Brain microvascular endothelial cell (primary cell): ENCODE measurements around the gene RAPSN.

ENCODE experiments used
- DNase-seq: peaks from one replicate; pipeline ENCODE4 v3.0.0-alpha.2; 2020
- H3K27ac ChIP-seq: fragments of 250-450 bp; sonication (Bioruptor Pico); 2 replicates; pipeline ENCODE4 v1.5.1; 2020; ENCODE audit warnings: mild to moderate bottlenecking, moderate library complexity
- H3K27me3 ChIP-seq: fragments of 250-450 bp; sonication (Bioruptor Pico); replicated peaks from 2 replicates; pipeline ENCODE4 v1.5.1; 2020; ENCODE audit warnings: mild to moderate bottlenecking
- H3K36me3 ChIP-seq: fragments of 250-450 bp; sonication (Bioruptor Pico); replicated peaks from 2 replicates; pipeline ENCODE4 v1.5.1; 2020; ENCODE audit warnings: mild to moderate bottlenecking
- H3K4me3 ChIP-seq: 2 replicates; pipeline ENCODE4 v1.5.1; 2011; ENCODE audit warnings: low read depth, mild to moderate bottlenecking, control low read depth, low read length, moderate library complexity
- in situ Hi-C: cut with HindIII; loops from 2 replicates; pipeline ENCODE4 v1.10.0; 2017; ENCODE audit warnings: low sequenced_read_pairs, low pct_ligation_motif_present
- TF ChIP-seq, protein P1 (sequence below): IDR thresholded peaks from 2 replicates; pipeline ENCODE4 v1.5.1; 2011; ENCODE audit warnings: low read depth, mild to moderate bottlenecking, moderate library complexity, low read length, control low read depth, inconsistent platforms; ENCODE audit errors: missing control alignments

The RAPSN gene

DNA sequence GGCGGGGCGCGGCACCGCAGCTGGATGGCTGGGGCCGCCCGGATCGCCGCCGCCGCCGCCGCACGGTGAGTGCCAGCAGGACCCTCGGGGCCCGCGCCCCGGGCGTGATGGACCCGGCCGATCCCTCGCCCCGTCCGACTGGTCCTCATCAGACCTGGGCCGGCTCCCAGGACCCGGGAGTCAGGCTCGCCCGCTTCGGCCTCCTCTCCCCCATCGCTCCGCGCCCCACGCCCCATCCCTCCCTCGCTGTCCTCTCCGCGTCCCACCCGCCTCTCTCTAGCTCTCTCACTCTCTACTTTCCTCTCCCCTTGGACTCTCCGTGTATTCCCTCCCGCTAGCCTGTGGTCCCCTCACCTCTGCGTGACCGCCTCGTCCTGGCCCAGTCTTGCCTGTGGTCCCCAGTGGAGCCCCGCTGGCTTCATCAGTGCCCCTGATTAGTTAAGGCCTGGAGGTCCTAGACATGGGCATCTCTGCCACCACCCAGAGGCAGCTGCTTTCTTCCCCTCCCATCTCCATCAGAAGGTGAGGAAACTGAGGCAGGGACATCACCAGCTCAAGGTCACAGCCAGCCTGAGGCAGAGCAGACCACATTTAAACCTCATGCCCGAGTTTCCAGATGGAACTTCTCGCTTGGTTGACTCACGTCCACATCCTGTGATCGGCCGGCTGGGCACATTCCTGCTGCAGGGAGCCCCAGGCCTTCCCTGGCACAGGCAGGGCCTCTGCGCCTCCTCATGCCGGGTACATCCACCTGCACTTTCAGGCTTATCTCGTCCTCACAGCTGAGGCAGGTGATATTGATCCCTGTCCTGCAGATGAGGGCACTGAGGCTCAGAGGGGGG, 40.1 kb downstream of the RAPSN start:
- TF ChIP-seq, protein P1, sequence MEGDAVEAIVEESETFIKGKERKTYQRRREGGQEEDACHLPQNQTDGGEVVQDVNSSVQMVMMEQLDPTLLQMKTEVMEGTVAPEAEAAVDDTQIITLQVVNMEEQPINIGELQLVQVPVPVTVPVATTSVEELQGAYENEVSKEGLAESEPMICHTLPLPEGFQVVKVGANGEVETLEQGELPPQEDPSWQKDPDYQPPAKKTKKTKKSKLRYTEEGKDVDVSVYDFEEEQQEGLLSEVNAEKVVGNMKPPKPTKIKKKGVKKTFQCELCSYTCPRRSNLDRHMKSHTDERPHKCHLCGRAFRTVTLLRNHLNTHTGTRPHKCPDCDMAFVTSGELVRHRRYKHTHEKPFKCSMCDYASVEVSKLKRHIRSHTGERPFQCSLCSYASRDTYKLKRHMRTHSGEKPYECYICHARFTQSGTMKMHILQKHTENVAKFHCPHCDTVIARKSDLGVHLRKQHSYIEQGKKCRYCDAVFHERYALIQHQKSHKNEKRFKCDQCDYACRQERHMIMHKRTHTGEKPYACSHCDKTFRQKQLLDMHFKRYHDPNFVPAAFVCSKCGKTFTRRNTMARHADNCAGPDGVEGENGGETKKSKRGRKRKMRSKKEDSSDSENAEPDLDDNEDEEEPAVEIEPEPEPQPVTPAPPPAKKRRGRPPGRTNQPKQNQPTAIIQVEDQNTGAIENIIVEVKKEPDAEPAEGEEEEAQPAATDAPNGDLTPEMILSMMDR, result peak; percentile 1
- in situ Hi-C loops, result no loop called here
- DNase-seq, result peak; percentile 69
- Histone ChIP-seq H3K27ac (peak overlapping the region; percentile 85), H3K4me3 (peak overlapping the region; percentile 89), H3K36me3 (peaks cover 17% of the 10 kb centered on the region), H3K27me3 (no peaks in the 10 kb centered on the region)

- Histone ChIP-seq H3K27ac (peak within 1 kb of the TSS; percentile 85), H3K27me3 (no peaks in the 10 kb centered on the region), H3K4me3 (peak within 1 kb of the TSS; percentile 89), H3K36me3 (peaks cover 11% of the 10 kb centered on the region)
- peak; percentile 94 for DNase-seq
- TF ChIP-seq, protein P1, result peak; percentile 45
- in situ Hi-C loops, result no loop called here
Observed at GRCh38 chr11:47407746-47408590, 41.0 kb downstream of the RAPSN start, which contains the start of gene SLC39A13. TSS of gene SLC39A13 (plus strand) at chr11:47408590. CDS start at chr11:47410095, 1,505 bp downstream.

DNA sequence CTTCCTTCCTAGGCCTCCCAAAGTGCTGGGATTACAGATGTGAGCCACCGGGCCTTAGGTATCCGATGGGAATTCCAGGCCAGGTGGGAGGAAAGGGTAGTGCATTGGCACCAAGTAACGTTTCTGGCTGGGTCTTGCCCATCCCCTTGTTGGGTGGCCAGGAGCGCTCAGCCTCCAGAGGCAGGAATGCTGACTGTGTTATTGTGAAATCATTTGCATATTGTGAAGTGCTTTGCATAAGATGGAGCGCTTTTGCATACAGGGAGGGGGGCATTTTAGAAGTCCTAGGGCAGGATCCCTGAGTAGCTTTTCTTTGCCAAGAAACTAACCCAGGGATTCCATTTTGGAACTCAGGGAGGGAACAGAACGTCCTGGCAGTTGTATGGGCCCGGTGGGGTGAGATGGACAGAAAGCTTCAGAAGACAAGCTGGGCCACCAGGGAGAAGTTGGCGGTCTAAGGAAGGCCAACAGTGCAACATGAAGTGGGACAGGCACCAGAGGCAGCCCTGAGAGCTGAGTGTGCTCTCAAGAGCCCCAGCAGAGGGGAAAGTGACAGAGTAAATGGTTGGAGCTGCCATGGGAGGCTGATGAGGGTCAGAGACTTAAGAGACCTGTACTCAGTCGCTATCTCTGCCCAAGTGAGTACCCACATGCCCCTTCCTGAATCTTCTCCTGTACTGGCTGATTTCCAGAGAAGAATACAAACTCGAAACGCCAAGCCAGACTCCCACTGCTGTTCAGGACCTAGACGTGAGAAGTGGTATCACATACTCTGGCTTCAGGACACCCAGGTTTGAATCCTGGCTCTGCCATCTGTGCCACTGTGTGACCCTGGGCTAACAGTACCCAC, 41.8 kb downstream of the RAPSN start:
- DNase-seq, result no peak
- Histone ChIP-seq H3K27ac (peak overlapping the region; percentile 68), H3K4me3 (peak overlapping the region; percentile 59), H3K36me3 (peaks cover 9% of the 10 kb centered on the region), H3K27me3 (no peaks in the 10 kb centered on the region)
- TF ChIP-seq, protein P1, result peak; percentile 14
- in situ Hi-C loops, result no loop called here

GRCh38 chr11:47403571-47403970, 45.4 kb downstream of the RAPSN start:
- Histone ChIP-seq H3K36me3 (no peaks in the 10 kb centered on the region), H3K27ac (no peak overlapping the region), H3K27me3 (no peaks in the 10 kb centered on the region), H3K4me3 (no peak overlapping the region)
- TF ChIP-seq, protein P1, result no peak
- no peak for DNase-seq
- in situ Hi-C loops, result no loop called here

- TF ChIP-seq, protein P1, result no peak
- Histone ChIP-seq H3K4me3 (no peak overlapping the region), H3K27ac (no peak overlapping the region), H3K27me3 (no peaks in the 10 kb centered on the region), H3K36me3 (no peaks in the 10 kb centered on the region)
- DNase-seq, result no peak
- in situ Hi-C loops, result no loop called here
Observed at GRCh38 chr11:47403135-47403534, 45.8 kb downstream of the RAPSN start.
